TTC549 (cell line): ENCODE results near the gene LGALS9C.
"Not testable (repeated sequence)": the region's sequence is repeated elsewhere in the genome, so short reads cannot be mapped to it uniquely, and the experiment has no call there.

Source experiments
- FAIRE-seq: peaks from 2 replicates; lab custom pipeline; 2012; peaks lifted over from hg19 to GRCh38; lab: Jason Lieb, UNC

LGALS9C gene

DNA sequence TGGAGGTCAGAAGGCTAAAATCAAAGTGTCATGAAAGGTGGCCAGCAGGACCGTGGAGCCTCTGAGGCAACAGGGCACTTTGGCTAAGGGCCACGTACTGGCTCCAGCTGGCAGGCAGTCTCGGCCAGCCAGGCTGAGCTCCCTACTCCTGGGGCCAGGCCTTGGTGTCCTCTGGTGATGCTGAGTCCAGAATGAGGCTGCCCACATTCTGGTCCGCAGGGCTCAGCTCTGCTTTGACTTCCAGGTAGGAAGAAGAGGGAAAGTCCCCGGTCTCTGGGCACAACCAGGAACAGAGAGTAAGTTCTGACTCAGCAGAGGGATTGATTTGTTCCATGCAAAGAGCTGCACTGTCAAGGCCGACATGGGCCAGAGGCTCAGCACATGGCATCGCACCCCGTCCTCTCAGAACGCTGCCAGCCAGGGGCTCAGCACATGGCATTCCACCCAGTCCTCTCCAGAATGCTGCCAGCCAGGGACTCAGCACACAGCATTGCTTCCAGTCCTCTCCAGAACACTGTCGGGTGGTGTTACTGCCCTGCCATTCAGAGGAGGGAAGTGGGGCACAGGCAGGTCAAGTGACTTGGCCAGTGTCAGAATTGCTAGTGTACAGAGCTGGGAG is 2.5 kb downstream of the LGALS9C start:
- FAIRE-seq = not testable (repeated sequence)

- FAIRE-seq = not testable (repeated sequence)
Observed at GRCh38 chr17:18481775-18482174, 5.2 kb downstream of the LGALS9C start.

DNA sequence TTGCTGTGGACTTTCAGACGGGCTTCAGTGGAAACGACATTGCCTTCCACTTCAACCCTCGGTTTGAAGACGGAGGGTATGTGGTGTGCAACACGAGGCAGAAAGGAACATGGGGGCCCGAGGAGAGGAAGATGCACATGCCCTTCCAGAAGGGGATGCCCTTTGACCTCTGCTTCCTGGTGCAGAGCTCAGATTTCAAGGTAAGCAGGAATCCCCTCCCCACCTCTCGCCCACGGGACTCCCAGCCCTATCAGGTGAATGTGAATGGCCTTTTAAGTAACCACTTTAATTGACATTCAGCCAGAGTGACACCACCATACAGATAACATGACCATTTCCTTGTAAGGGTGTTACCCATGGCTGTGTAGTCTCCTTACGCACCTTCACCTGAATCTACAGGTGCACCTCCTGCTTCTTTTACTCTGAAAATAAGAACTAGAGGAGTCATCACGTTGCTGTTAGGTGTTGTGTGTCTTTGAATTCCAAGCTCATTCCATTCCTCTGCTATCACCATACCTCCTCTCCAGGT is 9.4 kb downstream of the LGALS9C start:
- FAIRE-seq = not testable (repeated sequence)

GRCh38 chr17:18487633-18488032 is 11.0 kb downstream of the LGALS9C start:
- not testable (repeated sequence) for FAIRE-seq

DNA sequence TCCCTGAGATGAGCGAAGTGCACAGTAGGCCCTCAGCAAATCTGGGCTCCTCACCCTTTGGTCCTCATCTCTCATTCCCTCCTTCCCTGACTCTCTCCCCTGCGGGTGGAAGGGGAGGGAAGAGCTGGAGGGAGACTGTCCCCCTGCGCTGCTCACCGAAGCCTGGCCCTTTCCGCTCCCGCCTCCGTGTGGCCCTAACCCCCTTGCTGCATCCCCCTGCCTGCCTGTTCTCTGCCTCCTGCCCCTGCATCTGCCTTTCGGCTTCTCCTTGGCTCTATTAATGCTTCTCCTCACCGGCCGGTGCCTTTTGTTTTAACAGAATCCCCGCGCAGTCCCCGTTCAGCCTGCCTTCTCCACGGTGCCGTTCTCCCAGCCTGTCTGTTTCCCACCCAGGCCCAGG is 12.0 kb downstream of the LGALS9C start:
- not testable (repeated sequence) for FAIRE-seq

GRCh38 chr17:18490016-18490415 is 13.4 kb downstream of the LGALS9C start:
- not testable (repeated sequence) for FAIRE-seq

DNA sequence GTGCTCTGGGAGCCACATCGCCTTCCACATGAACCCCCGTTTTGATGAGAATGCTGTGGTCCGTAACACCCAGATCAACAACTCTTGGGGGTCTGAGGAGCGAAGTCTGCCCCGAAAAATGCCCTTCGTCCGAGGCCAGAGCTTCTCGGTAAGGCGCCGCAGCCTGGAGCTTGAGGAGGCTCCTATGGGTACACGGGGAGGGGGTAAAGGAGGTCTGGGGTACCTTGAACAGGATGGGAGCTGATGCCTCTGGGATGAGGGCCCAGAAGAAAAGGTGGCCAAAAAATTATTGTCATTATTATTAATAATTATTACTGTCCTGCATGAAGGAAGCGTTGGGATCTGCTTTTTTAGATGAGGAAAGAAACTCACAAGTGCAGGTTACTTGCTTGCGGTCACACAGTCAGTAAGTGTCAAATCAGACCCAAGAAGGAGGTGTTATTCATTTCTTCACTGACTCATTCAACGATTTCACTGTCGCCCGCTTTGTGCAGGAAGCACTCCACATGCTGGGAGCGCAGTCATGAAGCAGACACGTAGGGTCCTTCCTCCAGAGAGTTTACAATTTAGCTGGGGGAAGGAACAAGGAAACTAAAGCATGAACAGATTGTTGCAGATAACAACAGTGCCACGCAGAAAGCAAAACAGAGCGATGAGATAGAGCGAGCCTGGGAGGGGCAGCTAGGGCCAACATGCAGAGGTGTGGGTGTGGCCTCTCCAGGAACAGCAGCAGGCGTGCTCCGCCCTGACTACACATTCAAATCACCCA is 16.3 kb downstream of the LGALS9C start:
- FAIRE-seq = not testable (repeated sequence)

GRCh38 chr17:18494250-18494768 is 17.7 kb downstream of the LGALS9C start:
- not testable (repeated sequence) for FAIRE-seq

- FAIRE-seq = not testable (repeated sequence)
Observed at GRCh38 chr17:18497044-18497443, 20.5 kb downstream of the LGALS9C start.

GRCh38 chr17:18499100-18499499 is 22.5 kb downstream of the LGALS9C start:
- not testable (repeated sequence) for FAIRE-seq

GRCh38 chr17:18499756-18500155 is 23.2 kb downstream of the LGALS9C start:
- FAIRE-seq = not testable (repeated sequence)

GRCh38 chr17:18500281-18500680 is 23.7 kb downstream of the LGALS9C start:
- not testable (repeated sequence) for FAIRE-seq

- not testable (repeated sequence) for FAIRE-seq
Observed at GRCh38 chr17:18500816-18501215, 24.2 kb downstream of the LGALS9C start.

GRCh38 chr17:18503221-18503620 is 26.6 kb downstream of the LGALS9C start:
- FAIRE-seq = not testable (repeated sequence)

DNA sequence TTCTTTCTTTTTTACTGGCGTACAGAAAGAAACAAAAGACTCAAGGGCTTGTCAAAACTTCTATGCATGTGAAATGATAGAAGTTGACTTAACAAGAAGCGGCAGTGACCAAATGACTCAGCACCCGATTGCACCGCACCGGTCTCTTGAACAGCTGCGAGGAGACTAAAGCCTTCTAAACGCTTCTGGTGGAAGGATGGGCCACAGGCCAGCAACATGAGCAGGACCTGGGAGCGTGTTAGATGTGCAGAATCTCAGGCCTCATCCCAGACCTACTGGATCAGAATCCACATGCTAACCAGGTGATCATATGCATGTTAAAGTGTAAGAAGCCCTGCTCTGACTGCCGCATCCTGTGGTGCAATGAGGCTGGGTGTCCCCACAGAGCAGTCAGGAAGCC is 31.1 kb downstream of the LGALS9C start:
- not testable (repeated sequence) for FAIRE-seq

- not testable (repeated sequence) for FAIRE-seq
Observed at GRCh38 chr17:18508667-18509066, 32.1 kb downstream of the LGALS9C start.

- FAIRE-seq = not testable (repeated sequence)
Observed at GRCh38 chr17:18521100-18521499, 44.5 kb downstream of the LGALS9C start.

DNA sequence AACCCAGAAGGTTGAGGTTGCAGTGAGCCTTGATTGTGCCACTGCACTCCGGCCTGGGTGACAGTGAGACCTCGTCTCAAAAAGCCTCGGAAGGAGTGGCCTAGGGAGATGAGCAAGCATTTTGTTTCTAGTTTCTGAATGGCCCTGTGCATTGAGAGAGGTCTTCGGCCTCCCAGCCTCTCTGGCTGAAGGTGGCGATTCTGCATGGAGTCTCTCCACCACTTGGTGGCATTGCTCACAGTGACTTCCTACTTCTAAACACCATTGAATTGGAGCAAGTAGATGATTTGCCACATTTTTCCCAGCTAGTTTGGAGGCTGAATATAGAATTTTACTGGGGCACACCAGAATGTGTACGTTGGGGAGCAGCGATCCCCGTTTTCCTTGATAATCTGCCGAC is 48.4 kb downstream of the LGALS9C start:
- not testable (repeated sequence) for FAIRE-seq

DNA sequence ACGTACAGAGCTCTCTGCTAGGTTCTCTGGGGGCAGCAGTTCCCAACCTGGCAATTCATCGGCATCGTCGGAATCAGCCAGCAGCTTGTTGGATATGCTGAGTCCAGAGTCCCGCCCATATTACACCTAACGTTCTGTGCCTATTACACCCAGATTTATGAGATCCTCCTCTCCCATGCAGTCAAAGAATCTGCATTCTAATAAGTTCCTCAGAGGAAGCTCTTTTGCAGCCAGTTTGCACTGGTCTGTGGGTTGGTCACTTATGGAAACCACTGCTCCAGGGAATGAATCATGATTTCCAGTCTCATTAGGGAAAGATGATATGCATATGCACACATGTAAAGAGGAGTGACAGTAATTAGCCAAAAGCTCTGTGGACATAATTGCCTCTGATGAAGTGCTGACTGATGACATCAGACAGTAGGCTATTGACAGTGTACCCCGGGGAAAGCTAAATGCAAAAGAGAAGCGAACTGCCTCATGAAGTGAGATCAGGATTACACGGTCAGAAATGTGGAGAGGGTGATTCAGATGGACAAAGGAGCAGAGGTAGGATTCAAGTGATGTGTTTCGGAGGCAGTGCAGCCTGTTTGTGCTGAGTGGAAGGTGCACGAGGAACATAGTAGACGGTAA is 49.7 kb downstream of the LGALS9C start:
- FAIRE-seq = not testable (repeated sequence)

- FAIRE-seq = not testable (repeated sequence)
Observed at GRCh38 chr17:18527354-18527753, 50.8 kb downstream of the LGALS9C start.

- FAIRE-seq = not testable (repeated sequence)
Observed at GRCh38 chr17:18528435-18528834, 51.8 kb downstream of the LGALS9C start.

GRCh38 chr17:18528899-18529500 is 52.4 kb downstream of the LGALS9C start:
- FAIRE-seq = not testable (repeated sequence)
